Fibroblast of mammary gland (primary cell): ENCODE measurements around the gene ANKRD33.

Experiments used
- DNase-seq: peaks from one replicate; pipeline ENCODE4 v3.0.0-alpha.2; 2010; ENCODE audit warnings: low read depth
- H3K4me3 ChIP-seq: 2 replicates; pipeline ENCODE4 v1.5.1; 2011; ENCODE audit warnings: low read depth, mild to moderate bottlenecking, low read length, moderate library complexity; ENCODE audit not compliant: control insufficient read depth
- TF ChIP-seq, protein P1 (sequence below): conservative IDR thresholded peaks from 2 replicates; pipeline ENCODE4 v1.5.1; 2011; ENCODE audit warnings: low read depth, low read length, inconsistent platforms; ENCODE audit not compliant: control insufficient read depth, insufficient read depth

Gene ANKRD33

DNA sequence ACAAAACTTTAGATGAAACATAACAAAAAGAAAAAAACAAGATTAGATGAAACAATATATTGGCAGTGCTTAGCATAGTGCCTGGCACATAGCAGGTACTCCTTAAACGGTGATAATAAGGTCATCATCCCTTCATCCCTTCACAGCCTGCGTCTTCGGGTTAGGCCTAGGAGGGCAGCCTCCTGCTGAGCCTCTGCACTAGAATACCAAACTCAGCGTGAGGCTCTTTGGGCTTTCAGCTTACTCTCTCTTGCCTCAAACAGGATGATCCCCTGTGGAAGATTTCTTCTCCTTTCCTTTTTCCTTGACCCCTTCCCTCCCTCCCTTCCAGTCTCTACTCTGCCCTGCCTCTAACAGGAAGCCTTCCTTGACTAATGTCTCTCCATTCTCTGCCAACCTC lies 25.0 kb upstream of the ANKRD33 start:
- TF ChIP-seq, protein P1, sequence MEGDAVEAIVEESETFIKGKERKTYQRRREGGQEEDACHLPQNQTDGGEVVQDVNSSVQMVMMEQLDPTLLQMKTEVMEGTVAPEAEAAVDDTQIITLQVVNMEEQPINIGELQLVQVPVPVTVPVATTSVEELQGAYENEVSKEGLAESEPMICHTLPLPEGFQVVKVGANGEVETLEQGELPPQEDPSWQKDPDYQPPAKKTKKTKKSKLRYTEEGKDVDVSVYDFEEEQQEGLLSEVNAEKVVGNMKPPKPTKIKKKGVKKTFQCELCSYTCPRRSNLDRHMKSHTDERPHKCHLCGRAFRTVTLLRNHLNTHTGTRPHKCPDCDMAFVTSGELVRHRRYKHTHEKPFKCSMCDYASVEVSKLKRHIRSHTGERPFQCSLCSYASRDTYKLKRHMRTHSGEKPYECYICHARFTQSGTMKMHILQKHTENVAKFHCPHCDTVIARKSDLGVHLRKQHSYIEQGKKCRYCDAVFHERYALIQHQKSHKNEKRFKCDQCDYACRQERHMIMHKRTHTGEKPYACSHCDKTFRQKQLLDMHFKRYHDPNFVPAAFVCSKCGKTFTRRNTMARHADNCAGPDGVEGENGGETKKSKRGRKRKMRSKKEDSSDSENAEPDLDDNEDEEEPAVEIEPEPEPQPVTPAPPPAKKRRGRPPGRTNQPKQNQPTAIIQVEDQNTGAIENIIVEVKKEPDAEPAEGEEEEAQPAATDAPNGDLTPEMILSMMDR: no peak
- no peak overlapping the region for H3K4me3 ChIP-seq
- DNase-seq: no peak

DNA sequence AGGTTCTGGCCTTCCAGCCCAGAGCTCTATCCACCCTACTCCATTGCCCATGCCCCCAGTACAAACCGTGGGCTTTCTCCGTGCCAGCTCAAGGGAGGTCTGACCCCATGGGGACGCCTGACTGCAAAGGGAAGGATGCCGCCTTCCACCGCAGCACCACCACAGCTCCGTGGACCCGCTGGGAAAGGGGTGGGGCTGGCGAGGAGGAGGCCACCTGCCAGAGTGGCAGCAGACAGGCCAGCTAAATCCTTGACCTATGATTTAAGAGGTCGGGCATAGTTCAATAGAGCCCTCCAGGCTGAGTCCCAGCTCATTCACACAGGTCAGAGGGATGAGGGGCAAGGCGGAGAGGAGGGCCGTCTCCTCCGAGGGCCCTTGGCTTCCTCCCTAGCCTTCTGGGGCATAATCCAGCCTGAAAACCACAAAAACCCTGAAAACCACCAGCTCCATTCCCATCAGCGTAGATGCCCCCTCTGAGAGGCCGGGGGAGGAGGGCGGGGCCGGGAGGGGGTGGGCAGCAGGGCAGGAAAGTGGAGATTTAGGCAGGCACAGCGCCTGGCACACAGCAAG lies 24.5 kb upstream of the ANKRD33 start:
- no peak for DNase-seq
- H3K4me3 ChIP-seq: no peak overlapping the region
- TF ChIP-seq, protein P1: no peak

DNA sequence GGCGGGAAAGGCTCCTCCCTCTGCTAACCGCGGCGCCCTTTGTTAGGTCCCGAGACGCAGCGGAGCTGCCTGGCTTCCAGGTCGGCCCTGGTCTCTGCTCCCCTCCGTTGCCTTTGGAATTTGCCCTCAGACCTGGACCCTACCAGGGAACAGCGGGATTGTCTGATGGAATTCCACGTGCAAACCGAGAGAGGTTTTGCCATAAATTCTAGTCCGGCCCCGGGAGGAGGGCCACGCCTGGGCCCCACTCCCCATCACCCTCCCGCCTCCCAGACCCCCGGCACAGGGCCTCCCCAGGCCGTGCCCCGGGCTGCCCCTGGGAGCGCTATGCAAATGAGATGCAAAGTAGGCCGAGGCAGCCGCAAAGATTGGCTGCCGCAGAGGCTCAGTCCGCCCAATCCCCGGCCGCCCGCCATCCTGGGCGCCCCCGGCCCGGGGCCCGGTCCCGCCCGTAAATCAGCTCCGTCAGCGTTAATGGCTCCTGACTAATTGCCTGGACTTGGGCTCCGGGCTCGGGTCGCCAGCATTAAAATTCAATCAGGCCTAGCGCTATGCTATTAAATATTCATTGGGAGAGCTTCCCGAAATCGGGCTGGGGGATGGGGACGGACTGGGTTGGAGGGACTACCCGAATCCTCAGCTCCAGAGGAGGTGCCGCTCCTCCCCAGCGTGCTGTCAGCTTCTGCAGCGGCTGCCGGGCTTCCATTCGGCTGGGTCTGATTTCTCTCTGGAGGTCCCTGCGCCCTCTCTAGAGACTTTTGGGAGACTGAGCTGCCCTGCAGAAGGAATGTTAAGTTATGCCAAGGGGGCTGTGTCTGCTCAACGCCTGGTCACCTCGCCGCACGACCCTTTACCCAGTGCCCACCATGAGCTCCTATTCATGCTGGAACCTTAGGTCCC lies 23.7 kb upstream of the ANKRD33 start:
- H3K4me3 ChIP-seq: peak overlapping the region; percentile 27
- TF ChIP-seq, protein P1: no peak
- DNase-seq: no peak

DNA sequence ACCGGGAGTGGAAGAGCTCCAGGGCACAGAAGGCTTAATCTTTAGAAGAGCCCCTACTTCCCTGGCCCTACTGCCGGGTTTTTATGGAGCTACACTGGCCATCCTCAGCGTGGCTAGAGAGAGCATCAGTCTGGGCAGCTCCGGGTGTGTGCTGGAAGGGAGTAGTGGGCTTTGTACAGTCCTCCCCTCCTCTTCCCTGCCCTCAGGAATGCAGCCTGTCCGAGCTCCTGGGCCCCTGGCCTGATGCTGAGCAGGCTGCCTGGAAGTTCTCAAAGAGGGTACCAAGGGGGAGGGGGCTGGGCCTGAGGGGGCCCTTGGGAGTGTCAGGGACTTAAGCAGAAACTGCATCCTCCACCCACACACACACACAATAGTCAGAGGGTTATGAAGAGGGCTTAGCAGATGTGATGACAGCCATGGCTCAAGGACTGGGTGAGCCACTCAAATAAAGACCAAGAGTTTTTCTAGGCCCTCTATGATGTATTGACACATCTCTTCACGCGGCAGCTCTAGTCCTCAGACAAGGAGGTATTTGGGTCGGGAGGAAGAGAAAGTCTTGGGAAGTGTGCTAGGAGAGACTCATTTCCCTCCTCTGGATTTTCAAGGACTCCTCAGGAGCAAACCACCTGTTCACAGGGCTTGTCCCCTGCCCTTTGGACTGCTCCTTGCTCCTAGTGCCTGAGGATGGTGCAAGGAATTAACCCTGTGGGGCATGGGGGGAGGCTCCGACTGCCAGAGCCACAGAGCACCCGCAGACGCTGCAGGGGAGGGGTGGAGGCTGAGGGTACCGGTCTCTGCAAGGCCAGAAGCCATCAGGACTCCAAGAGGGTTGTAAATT lies 22.9 kb upstream of the ANKRD33 start:
- peak; percentile 10 for DNase-seq
- H3K4me3 ChIP-seq: no peak overlapping the region
- TF ChIP-seq, protein P1: no peak

DNA sequence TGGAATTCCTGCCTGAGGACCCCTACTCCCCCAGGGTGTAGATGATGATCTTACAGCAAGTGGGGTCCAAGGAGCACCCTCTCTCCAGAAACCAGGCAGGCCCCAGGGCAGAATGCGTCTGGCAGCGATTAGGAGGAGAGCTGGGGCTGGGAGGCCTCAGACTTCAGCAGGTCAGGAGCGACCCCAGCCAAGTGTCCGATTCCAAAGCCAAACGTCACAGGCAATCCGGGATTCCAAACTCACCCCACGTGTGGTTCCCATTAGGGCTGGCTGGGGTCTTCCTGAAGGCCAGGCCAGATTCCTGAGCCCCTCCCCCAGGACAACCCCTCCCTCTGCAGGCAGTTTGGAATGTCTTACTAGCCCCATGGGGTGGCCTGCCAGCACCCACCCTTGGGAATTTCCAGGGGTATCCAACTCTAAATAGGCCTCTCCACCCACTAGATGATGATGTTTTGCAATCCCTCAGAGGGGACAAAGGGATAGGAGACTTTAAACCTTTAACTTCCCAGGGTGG lies 22.1 kb upstream of the ANKRD33 start:
- H3K4me3 ChIP-seq: no peak overlapping the region
- TF ChIP-seq, protein P1: no peak
- no peak for DNase-seq

DNA sequence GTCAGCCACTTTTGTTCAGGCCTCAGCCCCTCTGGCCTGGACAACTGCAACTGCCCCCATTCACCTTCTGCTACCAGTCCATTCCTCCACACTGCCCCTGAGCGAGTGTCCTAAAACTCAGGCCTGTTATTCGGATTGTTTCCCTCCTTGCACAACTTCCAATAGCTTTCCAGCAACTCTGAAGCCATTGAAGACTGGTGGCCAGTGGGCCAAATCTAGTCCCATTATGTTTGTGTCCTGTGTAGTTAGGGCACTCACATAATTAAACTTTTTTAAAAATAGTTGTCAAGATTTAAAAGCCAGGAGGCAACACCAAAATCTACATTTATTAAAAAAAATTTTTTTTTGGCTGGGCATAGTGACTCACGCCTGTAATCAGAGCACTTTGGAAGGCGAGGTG lies 21.6 kb upstream of the ANKRD33 start:
- TF ChIP-seq, protein P1: no peak
- H3K4me3 ChIP-seq: no peak overlapping the region
- DNase-seq: no peak
